ENCODE measurements around the gene SAP25.
"Not testable (repeated sequence)": the region's sequence is repeated elsewhere in the genome, so short reads cannot be mapped to it uniquely, and the experiment has no call there.

Gene SAP25

DNA sequence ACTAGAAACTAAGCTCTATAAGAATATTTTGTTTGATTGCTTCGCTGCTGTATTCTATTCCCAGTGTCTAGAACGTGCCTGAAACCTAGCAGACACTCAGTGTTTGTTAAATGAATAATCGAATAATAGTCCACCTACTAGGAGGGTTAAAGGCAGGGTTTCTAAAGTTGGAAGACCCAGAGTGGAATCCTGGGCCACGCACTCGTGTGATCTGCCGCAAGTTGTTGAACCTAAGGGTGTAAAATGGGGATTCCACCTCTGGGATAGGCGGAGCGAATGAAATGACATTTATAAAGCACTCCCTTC is 35.4 kb downstream of the SAP25 start:
- Histone ChIP-seq H3K27me3 (no peaks in the 10 kb centered on the region), H3K4me1 (no peaks in the 10 kb centered on the region), H3K4me3 (ENCODE audit: low read depth, low read length) (peak overlapping the region; percentile 65), H3K9me3 (no peaks in the 10 kb centered on the region), H3K36me3 (no peaks in the 10 kb centered on the region)
- TF ChIP-seq, protein P1, sequence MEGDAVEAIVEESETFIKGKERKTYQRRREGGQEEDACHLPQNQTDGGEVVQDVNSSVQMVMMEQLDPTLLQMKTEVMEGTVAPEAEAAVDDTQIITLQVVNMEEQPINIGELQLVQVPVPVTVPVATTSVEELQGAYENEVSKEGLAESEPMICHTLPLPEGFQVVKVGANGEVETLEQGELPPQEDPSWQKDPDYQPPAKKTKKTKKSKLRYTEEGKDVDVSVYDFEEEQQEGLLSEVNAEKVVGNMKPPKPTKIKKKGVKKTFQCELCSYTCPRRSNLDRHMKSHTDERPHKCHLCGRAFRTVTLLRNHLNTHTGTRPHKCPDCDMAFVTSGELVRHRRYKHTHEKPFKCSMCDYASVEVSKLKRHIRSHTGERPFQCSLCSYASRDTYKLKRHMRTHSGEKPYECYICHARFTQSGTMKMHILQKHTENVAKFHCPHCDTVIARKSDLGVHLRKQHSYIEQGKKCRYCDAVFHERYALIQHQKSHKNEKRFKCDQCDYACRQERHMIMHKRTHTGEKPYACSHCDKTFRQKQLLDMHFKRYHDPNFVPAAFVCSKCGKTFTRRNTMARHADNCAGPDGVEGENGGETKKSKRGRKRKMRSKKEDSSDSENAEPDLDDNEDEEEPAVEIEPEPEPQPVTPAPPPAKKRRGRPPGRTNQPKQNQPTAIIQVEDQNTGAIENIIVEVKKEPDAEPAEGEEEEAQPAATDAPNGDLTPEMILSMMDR (IDR thresholded peaks at IDR 0.05; ENCODE audit: low read depth, low read length): no peak
- no peak for DNase-seq

DNA sequence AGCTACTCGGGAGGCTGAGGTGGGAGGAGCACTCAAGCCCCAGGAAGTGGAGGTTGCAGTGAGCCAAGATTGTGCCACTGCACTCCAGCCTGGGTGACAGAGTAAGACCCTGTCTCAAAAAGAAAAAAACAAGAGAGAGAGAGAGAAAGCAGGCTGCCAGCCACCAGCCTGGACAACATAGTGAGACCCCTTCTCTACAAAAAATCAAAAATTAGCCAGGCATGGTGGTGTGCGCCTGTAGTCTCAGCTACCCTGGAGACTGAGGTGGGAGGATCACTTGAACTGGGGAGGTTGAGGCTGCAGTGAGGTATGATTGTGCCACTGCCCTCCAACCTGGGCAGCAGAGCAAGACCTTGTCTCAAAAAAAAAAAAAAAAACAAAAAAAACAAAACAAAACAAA is 37.0 kb downstream of the SAP25 start:
- H3K4me1 ChIP-seq; H3K9me3 ChIP-seq; H3K27me3 ChIP-seq; H3K4me3 ChIP-seq (ENCODE audit: low read depth, low read length); H3K36me3 ChIP-seq; DNase-seq: not testable (repeated sequence)

DNA sequence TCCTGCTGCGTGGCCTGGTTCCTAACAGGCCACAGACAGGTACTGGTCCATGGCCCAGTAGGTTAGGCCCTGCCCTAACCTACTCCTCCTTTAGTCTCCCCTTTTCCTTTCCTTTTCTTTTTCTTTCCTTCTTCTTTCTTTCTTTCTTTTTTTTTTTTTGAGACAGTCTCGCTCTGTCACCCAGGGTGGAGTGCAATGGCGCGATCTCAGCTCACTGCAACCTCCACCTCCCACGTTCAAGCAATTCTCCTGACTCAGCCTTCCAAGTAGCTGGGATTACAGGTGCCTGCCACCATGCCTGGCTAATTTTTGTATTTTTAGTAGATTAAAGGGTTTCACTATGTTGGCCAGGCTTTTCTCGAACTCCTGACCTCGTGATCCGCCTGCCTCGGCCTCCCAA is 37.7 kb downstream of the SAP25 start:
- DNase-seq; H3K9me3 ChIP-seq; H3K27me3 ChIP-seq; H3K4me1 ChIP-seq; H3K4me3 ChIP-seq (ENCODE audit: low read depth, low read length); H3K36me3 ChIP-seq: not testable (repeated sequence)

DNA sequence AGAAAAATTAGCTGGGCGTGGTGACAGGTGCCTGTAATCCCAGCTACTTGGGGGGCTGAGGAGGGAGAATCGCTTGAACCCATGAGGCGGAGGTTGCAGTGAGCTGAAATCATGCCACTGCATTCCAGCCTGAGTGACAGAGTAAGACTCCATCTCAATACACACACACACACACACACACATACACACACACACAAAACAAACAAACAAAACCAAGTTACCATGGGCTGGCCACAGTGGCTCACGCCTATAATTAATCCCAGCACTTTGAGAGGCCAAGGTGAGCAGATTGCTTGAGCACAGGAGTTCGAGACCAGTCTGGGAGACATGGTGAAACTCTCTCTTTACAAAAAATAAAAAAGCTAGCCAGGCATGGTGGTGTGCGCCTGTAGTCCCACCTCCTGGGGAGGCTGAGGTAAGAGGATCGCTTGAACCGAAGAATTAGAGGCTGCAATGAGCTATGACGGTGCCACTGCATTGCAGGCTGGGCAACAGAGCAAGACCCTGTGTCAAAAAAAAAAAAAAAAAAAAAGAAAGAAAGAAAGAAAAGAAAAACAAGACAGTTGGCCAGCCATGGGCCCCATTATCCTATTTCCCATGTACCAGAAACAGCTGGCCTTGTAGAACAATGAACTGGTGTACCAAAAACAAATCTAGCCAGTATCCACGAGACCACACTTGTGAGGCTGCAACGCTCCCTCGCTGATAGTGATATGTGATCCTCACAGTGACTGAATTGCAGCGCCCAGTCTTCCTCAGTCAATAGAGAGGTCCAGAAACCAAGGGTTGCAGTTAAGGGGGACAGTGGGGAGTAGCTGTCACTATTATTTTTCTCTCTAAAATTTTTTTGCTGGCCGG is 41.3 kb downstream of the SAP25 start:
- Histone ChIP-seq H3K4me1 (no peaks in the 10 kb centered on the region), H3K4me3 (ENCODE audit: low read depth, low read length) (no peak overlapping the region), H3K9me3 (no peaks in the 10 kb centered on the region), H3K27me3 (no peaks in the 10 kb centered on the region), H3K36me3 (no peaks in the 10 kb centered on the region)
- no peak for DNase-seq
- TF ChIP-seq, protein P1 (IDR thresholded peaks at IDR 0.05; ENCODE audit: low read depth, low read length): no peak

DNA sequence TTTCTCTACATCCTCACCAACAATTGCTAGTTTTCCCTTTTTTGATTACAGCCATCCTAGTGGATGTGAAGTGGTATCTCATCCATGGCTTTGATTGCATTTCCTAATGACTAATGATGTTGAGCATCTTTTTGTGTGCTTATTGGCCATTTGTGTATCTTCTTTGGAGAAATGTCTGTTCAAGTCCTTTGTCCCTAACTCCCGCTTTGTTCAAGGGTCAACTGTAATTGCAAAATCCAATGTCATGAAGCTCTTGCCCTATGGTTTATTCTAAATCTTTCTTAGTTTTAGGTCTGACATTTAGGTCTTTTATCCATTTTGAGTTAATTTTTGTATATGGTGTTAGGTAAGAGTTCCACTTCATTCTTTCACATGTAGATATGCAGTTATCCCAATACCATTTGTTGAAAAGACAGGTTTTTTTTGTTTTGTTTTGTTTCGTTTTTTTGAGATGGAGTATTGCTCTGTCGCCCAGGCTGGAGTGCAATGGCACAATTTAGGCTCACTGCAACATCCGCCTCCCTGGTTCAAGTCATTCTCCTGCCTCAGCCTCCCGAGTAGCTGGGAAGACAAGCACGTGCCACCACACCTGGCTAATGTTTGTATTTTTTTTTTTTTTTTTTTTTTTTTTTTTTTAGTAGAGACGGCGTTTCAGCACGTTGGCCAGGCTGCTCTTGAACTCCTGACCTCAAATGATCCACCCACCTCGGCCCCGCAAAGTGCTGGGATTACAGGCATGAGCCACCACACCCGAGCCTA is 45.4 kb downstream of the SAP25 start:
- H3K27me3 ChIP-seq; H3K36me3 ChIP-seq; H3K9me3 ChIP-seq; H3K4me1 ChIP-seq; H3K4me3 ChIP-seq (ENCODE audit: low read depth, low read length); DNase-seq: not testable (repeated sequence)

DNA sequence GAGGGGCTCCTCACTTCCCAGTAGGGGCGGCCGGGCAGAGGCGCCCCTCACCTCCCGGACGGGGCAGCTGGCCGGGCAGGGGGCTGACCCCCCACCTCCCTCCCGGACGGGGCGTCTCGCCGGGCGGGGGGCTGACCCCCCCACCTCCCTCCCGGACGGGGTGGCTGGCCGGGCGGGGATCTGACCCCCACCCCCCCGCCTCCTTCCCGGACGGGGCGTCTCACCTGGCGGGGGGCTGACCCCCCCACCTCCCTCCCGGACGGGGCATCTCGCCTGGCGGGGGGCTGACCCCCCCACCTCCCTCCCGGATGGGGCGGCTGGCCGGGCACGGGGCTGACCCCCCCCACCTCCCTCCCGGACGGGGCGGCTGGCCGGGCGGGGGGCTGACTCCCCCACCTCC is 50.5 kb downstream of the SAP25 start:
- H3K36me3 ChIP-seq; H3K9me3 ChIP-seq; H3K4me1 ChIP-seq; H3K27me3 ChIP-seq; DNase-seq; H3K4me3 ChIP-seq (ENCODE audit: low read depth, low read length): not testable (repeated sequence)

All from BE2C (cell line).